HFF-Myc (cell line): ENCODE results near the gene C19orf81.

Experiments
- DNase-seq: peaks from one replicate; pipeline ENCODE4 v3.0.0-alpha.2; 2011; ENCODE audit warnings: low read depth; ENCODE audit errors: extremely low read depth
- H3K4me3 ChIP-seq: replicated peaks from 2 replicates; pipeline ENCODE4 v1.5.1; 2011; ENCODE audit warnings: low read depth, mild to moderate bottlenecking, control low read depth, low read length
- TF ChIP-seq, protein P1 (sequence below): IDR thresholded peaks from 2 replicates; pipeline ENCODE4 v1.5.1; 2012; ENCODE audit warnings: mild to moderate bottlenecking, low read depth, low read length, control low read depth; ENCODE audit errors: missing control alignments

C19orf81 gene

DNA sequence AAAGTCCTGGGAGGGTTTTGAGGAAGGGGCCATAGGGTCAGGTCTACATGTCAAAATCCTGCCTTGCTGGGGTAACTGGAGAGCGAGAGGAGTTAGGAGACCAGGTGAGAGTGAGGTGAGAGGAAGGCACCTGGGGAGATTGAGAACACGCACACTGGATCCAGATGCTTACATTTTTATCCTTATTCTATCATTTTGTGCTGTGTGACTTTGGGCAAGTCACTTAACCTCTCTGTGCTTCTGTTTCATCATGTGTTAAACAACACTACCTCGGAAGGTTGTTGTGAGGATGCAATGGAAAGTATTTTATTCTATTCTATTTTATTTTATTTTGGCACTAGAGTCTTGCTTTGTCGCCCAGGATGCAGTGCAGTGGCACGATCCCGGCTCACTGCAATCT lies 3.5 kb downstream of the C19orf81 start:
- DNase-seq, result no peak
- TF ChIP-seq, protein P1, sequence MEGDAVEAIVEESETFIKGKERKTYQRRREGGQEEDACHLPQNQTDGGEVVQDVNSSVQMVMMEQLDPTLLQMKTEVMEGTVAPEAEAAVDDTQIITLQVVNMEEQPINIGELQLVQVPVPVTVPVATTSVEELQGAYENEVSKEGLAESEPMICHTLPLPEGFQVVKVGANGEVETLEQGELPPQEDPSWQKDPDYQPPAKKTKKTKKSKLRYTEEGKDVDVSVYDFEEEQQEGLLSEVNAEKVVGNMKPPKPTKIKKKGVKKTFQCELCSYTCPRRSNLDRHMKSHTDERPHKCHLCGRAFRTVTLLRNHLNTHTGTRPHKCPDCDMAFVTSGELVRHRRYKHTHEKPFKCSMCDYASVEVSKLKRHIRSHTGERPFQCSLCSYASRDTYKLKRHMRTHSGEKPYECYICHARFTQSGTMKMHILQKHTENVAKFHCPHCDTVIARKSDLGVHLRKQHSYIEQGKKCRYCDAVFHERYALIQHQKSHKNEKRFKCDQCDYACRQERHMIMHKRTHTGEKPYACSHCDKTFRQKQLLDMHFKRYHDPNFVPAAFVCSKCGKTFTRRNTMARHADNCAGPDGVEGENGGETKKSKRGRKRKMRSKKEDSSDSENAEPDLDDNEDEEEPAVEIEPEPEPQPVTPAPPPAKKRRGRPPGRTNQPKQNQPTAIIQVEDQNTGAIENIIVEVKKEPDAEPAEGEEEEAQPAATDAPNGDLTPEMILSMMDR, result no peak

DNA sequence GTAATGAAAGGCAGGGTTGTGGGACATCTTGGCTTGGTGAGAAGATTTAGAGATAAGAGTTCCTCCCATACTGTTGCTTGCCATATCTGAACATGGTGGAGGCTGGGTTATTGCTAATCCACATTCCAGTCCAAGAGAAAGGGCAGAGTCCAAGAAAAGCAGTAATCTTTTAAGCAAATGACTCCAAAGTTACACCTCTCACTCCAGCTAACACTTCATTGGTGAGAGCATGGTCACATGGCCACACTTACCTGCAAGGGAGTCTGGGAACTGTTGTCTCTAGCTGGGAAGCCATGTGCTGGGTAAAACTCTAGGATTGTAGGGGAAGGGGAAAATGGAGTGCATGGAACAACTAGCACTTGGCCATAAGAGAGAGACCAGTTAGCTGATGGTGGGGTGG lies 5.6 kb downstream of the C19orf81 start:
- DNase-seq, result no peak
- TF ChIP-seq, protein P1, result no peak
- H3K4me3 ChIP-seq, result no peak overlapping the region

More for the DNA sequence above, 3.5 kb downstream of the C19orf81 start:
- no peak overlapping the region for H3K4me3 ChIP-seq

DNA sequence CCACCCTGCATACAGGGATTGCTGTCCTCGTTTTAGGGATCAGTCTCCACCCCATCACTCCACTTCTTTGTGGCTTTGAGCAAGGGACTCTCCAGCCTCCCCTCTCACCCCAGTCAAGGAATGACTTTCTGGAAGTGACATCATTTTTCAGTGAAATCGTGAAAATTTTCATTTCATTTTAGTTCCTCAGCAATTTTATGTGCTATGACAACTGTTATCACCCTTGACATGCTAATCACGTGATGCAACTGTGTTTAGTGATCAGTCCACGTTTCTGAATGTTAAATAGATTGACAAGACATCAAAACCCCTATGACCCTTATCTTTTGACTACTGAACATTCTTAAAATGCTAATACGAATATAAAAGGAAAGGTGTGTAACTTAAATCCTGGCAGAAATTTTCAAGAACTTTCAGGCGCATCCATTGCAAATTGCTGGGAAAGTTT lies 8.0 kb downstream of the C19orf81 start:
- TF ChIP-seq, protein P1, result no peak
- H3K4me3 ChIP-seq, result no peak overlapping the region
- DNase-seq, result no peak

DNA sequence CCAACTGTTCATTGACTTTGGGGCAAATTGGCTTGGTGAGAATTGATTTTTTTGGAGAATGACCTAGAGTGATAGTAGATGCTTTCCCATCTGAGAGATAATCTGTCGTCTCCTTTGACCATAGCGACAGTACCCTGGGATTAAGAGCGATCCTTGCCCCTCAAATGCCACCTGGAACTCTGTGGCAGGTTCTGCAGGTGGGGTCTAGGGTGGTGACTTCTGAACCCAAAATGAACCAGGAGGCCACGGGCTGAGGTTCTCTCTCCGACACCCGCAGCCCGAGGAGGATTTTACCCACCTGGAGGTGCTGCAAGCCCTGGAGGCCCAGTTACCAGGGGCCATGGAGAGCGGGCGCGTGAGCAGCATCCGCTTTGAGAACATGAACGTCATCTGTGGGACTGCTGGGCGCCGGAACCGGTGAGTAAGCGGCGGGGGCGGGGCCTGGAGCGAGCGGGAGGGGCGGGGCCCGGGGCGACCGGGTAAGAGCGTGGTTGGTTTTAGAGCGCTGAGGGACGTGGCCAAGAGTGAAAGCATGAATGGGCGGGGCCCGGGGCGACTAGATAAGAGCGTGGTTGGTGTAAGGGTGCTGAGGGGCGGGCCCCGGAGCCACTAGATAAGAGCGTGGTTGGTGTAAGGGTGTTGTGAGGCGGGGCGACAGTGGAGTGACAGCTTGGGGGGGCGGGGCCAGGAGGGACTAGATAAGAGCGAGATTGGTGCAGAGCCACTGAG lies 8.6 kb downstream of the C19orf81 start:
- DNase-seq, result peak; percentile 68
- TF ChIP-seq, protein P1, result no peak
- peak overlapping the region; percentile 12; the same call in 1 of the 2 replicates for H3K4me3 ChIP-seq

DNA sequence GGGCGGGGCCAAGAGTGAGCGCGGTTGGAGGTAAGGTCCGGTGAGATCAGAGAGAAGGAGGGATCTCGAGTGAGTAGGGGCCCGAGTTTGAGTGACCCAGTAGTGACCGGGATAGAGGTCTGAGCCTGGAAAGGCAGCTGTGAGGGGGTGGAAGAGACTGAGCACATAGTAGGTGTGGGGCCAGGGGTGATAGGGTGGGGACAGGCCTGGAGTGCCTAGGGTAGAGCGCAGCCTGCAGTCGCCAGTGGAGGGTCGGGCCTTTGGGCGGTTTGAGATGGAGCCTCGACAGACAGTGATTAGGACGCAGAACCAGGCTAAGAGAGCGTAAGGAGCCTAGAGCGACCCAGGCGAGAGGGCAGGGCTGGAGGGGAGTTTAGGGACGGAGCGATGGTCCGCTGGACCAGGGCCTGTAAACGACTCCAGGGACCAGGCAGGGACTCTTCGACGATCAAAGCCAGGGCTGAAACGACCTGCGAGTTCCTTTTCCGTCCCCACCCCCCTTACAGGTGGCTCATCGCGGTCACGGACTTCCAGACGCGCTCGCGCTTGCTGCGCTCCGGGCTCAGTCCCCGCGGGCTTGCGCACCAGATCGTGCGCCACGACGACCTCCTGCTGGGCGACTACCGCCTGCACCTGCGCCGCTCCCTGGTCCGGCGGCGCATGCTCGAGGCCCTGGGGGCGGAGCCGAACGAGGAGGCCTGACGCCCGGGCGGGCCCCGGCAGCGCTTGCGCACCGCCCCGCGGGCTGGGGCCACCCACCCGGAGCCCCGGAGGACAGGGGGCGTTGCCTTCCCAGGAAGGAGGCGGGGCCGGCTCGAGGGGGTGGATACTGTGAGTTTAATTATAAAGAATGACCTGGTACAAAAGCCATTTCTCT lies 9.4 kb downstream of the C19orf81 start:
- TF ChIP-seq, protein P1, result no peak
- DNase-seq, result no peak
- peak overlapping the region; percentile 18; the same call in 1 of the 2 replicates for H3K4me3 ChIP-seq

DNA sequence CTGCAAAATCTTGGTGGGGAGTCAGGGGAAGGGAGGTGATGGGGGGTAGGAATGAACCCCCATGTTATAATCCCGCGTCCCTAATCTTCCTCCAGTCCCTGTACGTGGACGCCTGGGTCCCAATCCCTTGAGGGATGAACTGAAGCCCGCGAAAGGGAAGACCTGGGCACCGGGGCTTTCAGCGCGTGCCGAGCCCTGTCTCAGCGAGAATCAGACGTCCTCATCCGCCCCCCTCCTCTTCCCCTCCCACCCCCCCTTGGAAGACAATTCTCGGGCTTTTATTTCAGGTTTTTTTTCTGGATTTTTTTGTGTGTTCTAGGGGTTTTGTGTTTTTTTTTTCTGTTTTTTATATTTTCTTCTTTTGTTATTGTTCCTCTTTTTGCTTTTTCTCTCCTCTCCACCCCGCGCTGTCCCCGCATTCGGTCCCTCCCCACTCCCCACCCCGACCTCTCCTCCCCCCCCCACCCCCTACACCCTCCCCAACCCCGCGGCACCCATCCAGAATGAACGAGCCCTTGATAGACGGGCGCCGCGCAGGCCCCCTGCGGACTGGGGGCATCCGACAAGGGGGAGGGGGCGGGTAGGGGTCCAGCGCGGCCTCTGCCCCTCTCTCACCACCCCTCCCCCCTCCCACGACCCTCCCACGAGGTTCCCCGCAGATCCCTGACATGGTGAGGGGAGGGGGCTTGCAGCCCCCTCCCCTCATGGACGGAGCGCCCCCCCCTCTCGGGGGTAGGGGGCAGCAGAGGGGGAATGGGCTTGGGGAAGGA lies 10.3 kb downstream of the C19orf81 start:
- no peak overlapping the region for H3K4me3 ChIP-seq
- TF ChIP-seq, protein P1, result no peak
- DNase-seq, result no peak
